Liver (tissue), 9 donors: ENCODE data around the gene PTPRD. TPM values are rescaled to one million over a fixed set of nuclear protein-coding genes. Genes with fewer than 3 reads are reported as not detected.

ENCODE experiments used
- DNase-seq: peaks from one replicate; pipeline ENCODE4 v3.0.0-alpha.2; 2017; ENCODE audit warnings: low spot score
- H3K27ac ChIP-seq, 2 donors: one replicate each; pipeline ENCODE4 v1.7.0; 2013; ENCODE audit warnings: inconsistent platforms in 2 of 2, low read length in 2 of 2, control low read depth in 1 of 2, low read depth in 1 of 2, mild to moderate bottlenecking in 1 of 2
- H3K27me3 ChIP-seq, 4 donors: one replicate each; pipeline versions ENCODE4 v1.6.1 to v1.7.0; 2013; ENCODE audit warnings: low read length in 3 of 4, inconsistent platforms in 1 of 4, mild to moderate bottlenecking in 1 of 4, moderate library complexity in 1 of 4; ENCODE audit not compliant: control insufficient read depth in 4 of 4, insufficient read depth in 4 of 4
- H3K36me3 ChIP-seq, 4 donors: one replicate each; pipeline versions ENCODE4 v1.6.1 to v1.7.0; 2013; ENCODE audit warnings: low read length in 3 of 4, mild to moderate bottlenecking in 3 of 4, low read depth in 1 of 4, moderate library complexity in 1 of 4; ENCODE audit not compliant: control insufficient read depth in 4 of 4, insufficient read depth in 3 of 4
- H3K4me1 ChIP-seq, 4 donors: one replicate each; pipeline versions ENCODE4 v1.6.1 to v1.7.0; 2013; ENCODE audit warnings: low read length in 3 of 4, mild to moderate bottlenecking in 3 of 4, moderate library complexity in 1 of 4; ENCODE audit not compliant: control insufficient read depth in 4 of 4, insufficient read depth in 4 of 4
- H3K4me3 ChIP-seq, 3 donors: one replicate each; pipeline versions ENCODE4 v1.6.1 to v1.7.0; 2013; ENCODE audit warnings: low read length in 3 of 3, control low read depth in 1 of 3, low read depth in 1 of 3, mild to moderate bottlenecking in 1 of 3
- H3K9ac ChIP-seq, 2 donors: one replicate each; pipeline ENCODE4 v1.7.0; 2013; ENCODE audit warnings: low read length in 2 of 2, mild to moderate bottlenecking in 2 of 2, moderate library complexity in 2 of 2, control low read depth in 1 of 2, low read depth in 1 of 2
- H3K9me3 ChIP-seq, 4 donors: one replicate each; pipeline versions ENCODE4 v1.6.1 to v1.7.0; 2013; ENCODE audit warnings: low read length in 3 of 4; ENCODE audit not compliant: control insufficient read depth in 4 of 4
- EGR1 ChIP-seq, 2 donors: IDR thresholded peaks; 2 replicates each; pipeline ENCODE4 v1.6.1; 2016 to 2018; ENCODE audit warnings: antibody characterized with exemption in 2 of 2, low read depth in 2 of 2
- FOXA1 ChIP-seq: IDR thresholded peaks from 2 replicates; pipeline ENCODE4 v1.6.1; 2016; ENCODE audit warnings: antibody characterized with exemption
- FOXA2 ChIP-seq: IDR thresholded peaks from 2 replicates; pipeline ENCODE4 v1.6.1; 2016; ENCODE audit warnings: antibody characterized with exemption
- GABPA ChIP-seq, 2 donors: IDR thresholded peaks in 1 of 2; conservative IDR thresholded peaks in 1 of 2; 2 replicates each; pipeline ENCODE4 v1.6.1; 2016; ENCODE audit warnings: antibody characterized with exemption in 2 of 2, mild to moderate bottlenecking in 1 of 2, moderate library complexity in 1 of 2
- HNF4A ChIP-seq, 2 donors: conservative IDR thresholded peaks; 2 replicates each; pipeline ENCODE4 v1.6.1; 2016; ENCODE audit warnings: antibody characterized with exemption in 2 of 2, mild to moderate bottlenecking in 2 of 2
- HNF4G ChIP-seq: IDR thresholded peaks from 2 replicates; pipeline ENCODE4 v1.6.1; 2016; ENCODE audit warnings: antibody characterized with exemption
- JUND ChIP-seq, 2 donors: IDR thresholded peaks; 2 replicates each; pipeline ENCODE4 v1.6.1; 2016; ENCODE audit warnings: antibody characterized with exemption in 2 of 2
- NR2F2 ChIP-seq: IDR thresholded peaks from 2 replicates; pipeline ENCODE4 v1.6.1; 2016; ENCODE audit warnings: antibody characterized with exemption
- RAD21 ChIP-seq, 2 donors: IDR thresholded peaks; 2 replicates each; pipeline ENCODE4 v1.6.1; 2016; ENCODE audit warnings: antibody characterized with exemption in 2 of 2, mild to moderate bottlenecking in 2 of 2
- RXRA ChIP-seq, 2 donors: IDR thresholded peaks; 2 replicates each; pipeline ENCODE4 v1.6.1; 2017 to 2018; ENCODE audit warnings: antibody characterized with exemption in 2 of 2, mild to moderate bottlenecking in 1 of 2
- SP1 ChIP-seq: IDR thresholded peaks from 2 replicates; pipeline ENCODE4 v1.6.1; 2018; ENCODE audit warnings: antibody characterized with exemption, mild to moderate bottlenecking
- TAF1 ChIP-seq: conservative IDR thresholded peaks from 2 replicates; pipeline ENCODE4 v1.6.1; 2016; ENCODE audit warnings: antibody characterized with exemption, mild to moderate bottlenecking
- YY1 ChIP-seq: IDR thresholded peaks from 2 replicates; pipeline ENCODE4 v1.6.1; 2016; ENCODE audit warnings: antibody characterized with exemption, mild to moderate bottlenecking
- WGBS: extraction: QIAGEN DNeasy Blood & Tissue Kit; methylation state at CpG from one replicate; pipeline ENCODE4 v1.1.7; 2013; 5-methylcytosine and 5-hydroxymethylcytosine counted together
- polyA plus RNA-seq, 2 donors: library from polyadenylated mRNA; stranded (reverse) in 1 of 2; unstranded in 1 of 2; fragments of 200-250 nt in 1 of 2; fragments of >200 nt in 1 of 2; fragmentation: Nextera tagmentation in 1 of 2; extraction: Ambion mirVana in 1 of 2; gene quantifications; one replicate each; pipeline versions ENCODE4 v1.2.1 to v1.2.3, GENCODE V29; 2013 to 2015
- total RNA-seq, 2 donors: library from RNA; depleted of rRNA; stranded (reverse); fragments of >200 nt; gene quantifications; one replicate each; pipeline ENCODE4 v1.2.3, GENCODE V29; 2014
- TF ChIP-seq, protein P1 (sequence below): fragments of 150-350 bp; IDR thresholded peaks from 2 replicates; pipeline ENCODE4 v1.5.1; 2017; ENCODE audit warnings: improper control_type of control experiment, low read depth, low read length; ENCODE audit not compliant: missing input control
- TF ChIP-seq, protein P2 (sequence below): IDR thresholded peaks from 2 replicates; pipeline ENCODE4 v1.6.1; 2016; ENCODE audit warnings: antibody characterized with exemption
- TF ChIP-seq, protein P3 (sequence below): IDR thresholded peaks from 2 replicates; pipeline ENCODE4 v1.6.1; 2016; ENCODE audit warnings: antibody characterized with exemption
- TF ChIP-seq, protein P4 (sequence below): IDR thresholded peaks from 2 replicates; pipeline ENCODE4 v1.6.1; 2016; ENCODE audit warnings: antibody characterized with exemption, mild to moderate bottlenecking
- TF ChIP-seq, protein P5 (sequence below): IDR thresholded peaks from 2 replicates; pipeline ENCODE4 v1.6.1; 2016; ENCODE audit warnings: antibody characterized with exemption
- donor health status: healthy.
- donor health status: healthy.
- donor health status: healthy.
- donor health status: healthy.
- donor health status: healthy.

PTPRD gene
- total and polyA plus RNA-seq, 4 donors: 0.78 to 34.2 (median 4.7) TPM

DNA sequence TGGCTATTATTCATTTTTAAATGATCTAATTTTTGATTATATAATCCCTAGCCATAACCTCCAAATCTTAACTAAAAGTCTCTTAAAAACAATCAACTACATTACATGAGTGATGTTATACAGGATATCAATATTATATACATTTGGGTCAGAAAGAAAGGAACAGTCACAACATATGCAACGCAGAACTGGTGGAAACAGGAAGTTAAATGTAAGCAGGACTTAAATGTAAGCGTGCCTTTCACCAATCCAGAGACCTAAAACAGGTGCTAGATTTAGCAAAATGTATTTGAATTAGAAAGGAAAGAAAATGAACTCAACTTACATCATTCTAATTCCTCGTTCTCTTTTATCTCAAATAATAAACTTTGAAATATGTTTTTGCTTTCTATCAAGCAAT, 738.5 kb downstream of the PTPRD start:
- TF ChIP-seq HNF4A (conservative IDR thresholded peaks at IDR 0.05) (no peak), HNF4G (no peak), TAF1 (no peak), GABPA (IDR thresholded peaks at IDR 0.05 in 1 of 2, conservative IDR thresholded peaks at IDR 0.05 in 1 of 2) (no peak), NR2F2 (no peak), EGR1 (IDR thresholded peaks at IDR 0.05; ENCODE audit: low read depth in 2 of 2) (no peak), RXRA (IDR thresholded peaks at IDR 0.05) (no peak), YY1 (no peak), JUND (IDR thresholded peaks at IDR 0.05) (no peak), SP1 (no peak), FOXA2 (no peak), FOXA1 (no peak), RAD21 (IDR thresholded peaks at IDR 0.05) (no peak)
- TF ChIP-seq, protein P1, sequence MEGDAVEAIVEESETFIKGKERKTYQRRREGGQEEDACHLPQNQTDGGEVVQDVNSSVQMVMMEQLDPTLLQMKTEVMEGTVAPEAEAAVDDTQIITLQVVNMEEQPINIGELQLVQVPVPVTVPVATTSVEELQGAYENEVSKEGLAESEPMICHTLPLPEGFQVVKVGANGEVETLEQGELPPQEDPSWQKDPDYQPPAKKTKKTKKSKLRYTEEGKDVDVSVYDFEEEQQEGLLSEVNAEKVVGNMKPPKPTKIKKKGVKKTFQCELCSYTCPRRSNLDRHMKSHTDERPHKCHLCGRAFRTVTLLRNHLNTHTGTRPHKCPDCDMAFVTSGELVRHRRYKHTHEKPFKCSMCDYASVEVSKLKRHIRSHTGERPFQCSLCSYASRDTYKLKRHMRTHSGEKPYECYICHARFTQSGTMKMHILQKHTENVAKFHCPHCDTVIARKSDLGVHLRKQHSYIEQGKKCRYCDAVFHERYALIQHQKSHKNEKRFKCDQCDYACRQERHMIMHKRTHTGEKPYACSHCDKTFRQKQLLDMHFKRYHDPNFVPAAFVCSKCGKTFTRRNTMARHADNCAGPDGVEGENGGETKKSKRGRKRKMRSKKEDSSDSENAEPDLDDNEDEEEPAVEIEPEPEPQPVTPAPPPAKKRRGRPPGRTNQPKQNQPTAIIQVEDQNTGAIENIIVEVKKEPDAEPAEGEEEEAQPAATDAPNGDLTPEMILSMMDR: no peak
- TF ChIP-seq, protein P2, sequence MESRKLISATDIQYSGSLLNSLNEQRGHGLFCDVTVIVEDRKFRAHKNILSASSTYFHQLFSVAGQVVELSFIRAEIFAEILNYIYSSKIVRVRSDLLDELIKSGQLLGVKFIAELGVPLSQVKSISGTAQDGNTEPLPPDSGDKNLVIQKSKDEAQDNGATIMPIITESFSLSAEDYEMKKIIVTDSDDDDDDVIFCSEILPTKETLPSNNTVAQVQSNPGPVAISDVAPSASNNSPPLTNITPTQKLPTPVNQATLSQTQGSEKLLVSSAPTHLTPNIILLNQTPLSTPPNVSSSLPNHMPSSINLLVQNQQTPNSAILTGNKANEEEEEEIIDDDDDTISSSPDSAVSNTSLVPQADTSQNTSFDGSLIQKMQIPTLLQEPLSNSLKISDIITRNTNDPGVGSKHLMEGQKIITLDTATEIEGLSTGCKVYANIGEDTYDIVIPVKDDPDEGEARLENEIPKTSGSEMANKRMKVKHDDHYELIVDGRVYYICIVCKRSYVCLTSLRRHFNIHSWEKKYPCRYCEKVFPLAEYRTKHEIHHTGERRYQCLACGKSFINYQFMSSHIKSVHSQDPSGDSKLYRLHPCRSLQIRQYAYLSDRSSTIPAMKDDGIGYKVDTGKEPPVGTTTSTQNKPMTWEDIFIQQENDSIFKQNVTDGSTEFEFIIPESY: no peak
- TF ChIP-seq, protein P3, sequence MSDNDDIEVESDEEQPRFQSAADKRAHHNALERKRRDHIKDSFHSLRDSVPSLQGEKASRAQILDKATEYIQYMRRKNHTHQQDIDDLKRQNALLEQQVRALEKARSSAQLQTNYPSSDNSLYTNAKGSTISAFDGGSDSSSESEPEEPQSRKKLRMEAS: no peak
- TF ChIP-seq, protein P4, sequence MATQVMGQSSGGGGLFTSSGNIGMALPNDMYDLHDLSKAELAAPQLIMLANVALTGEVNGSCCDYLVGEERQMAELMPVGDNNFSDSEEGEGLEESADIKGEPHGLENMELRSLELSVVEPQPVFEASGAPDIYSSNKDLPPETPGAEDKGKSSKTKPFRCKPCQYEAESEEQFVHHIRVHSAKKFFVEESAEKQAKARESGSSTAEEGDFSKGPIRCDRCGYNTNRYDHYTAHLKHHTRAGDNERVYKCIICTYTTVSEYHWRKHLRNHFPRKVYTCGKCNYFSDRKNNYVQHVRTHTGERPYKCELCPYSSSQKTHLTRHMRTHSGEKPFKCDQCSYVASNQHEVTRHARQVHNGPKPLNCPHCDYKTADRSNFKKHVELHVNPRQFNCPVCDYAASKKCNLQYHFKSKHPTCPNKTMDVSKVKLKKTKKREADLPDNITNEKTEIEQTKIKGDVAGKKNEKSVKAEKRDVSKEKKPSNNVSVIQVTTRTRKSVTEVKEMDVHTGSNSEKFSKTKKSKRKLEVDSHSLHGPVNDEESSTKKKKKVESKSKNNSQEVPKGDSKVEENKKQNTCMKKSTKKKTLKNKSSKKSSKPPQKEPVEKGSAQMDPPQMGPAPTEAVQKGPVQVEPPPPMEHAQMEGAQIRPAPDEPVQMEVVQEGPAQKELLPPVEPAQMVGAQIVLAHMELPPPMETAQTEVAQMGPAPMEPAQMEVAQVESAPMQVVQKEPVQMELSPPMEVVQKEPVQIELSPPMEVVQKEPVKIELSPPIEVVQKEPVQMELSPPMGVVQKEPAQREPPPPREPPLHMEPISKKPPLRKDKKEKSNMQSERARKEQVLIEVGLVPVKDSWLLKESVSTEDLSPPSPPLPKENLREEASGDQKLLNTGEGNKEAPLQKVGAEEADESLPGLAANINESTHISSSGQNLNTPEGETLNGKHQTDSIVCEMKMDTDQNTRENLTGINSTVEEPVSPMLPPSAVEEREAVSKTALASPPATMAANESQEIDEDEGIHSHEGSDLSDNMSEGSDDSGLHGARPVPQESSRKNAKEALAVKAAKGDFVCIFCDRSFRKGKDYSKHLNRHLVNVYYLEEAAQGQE: no peak
- TF ChIP-seq, protein P5, sequence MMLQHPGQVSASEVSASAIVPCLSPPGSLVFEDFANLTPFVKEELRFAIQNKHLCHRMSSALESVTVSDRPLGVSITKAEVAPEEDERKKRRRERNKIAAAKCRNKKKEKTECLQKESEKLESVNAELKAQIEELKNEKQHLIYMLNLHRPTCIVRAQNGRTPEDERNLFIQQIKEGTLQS: no peak
- WGBS: 53% methylated on average over 3 of the region's 3 CpGs
- Histone ChIP-seq H3K27ac (no peak overlapping the region), H3K9ac (no peak overlapping the region), H3K4me1 (no peaks in the 10 kb centered on the region), H3K4me3 (no peak overlapping the region), H3K27me3 (no peaks in the 10 kb centered on the region), H3K36me3 (no peaks in the 10 kb centered on the region), H3K9me3 (no peaks in the 10 kb centered on the region)
- no peak for DNase-seq
